22Rv1 (cell line): ENCODE measurements around the gene NKD1.

Experiments used
- H3K27ac ChIP-seq: fragments of 450-650 bp; 2 replicates; pipeline ENCODE4 v1.5.1; 2017
- ZFX ChIP-seq: fragments of 450-650 bp; IDR thresholded peaks from 2 replicates; pipeline ENCODE4 v1.6.1; 2017; ENCODE audit warnings: antibody characterized with exemption, borderline replicate concordance
- TF ChIP-seq, protein P1 (sequence below): fragments of 450-650 bp; IDR thresholded peaks from 2 replicates; pipeline ENCODE4 v1.5.1; 2017; ENCODE audit warnings: mild to moderate bottlenecking

The NKD1 gene

DNA sequence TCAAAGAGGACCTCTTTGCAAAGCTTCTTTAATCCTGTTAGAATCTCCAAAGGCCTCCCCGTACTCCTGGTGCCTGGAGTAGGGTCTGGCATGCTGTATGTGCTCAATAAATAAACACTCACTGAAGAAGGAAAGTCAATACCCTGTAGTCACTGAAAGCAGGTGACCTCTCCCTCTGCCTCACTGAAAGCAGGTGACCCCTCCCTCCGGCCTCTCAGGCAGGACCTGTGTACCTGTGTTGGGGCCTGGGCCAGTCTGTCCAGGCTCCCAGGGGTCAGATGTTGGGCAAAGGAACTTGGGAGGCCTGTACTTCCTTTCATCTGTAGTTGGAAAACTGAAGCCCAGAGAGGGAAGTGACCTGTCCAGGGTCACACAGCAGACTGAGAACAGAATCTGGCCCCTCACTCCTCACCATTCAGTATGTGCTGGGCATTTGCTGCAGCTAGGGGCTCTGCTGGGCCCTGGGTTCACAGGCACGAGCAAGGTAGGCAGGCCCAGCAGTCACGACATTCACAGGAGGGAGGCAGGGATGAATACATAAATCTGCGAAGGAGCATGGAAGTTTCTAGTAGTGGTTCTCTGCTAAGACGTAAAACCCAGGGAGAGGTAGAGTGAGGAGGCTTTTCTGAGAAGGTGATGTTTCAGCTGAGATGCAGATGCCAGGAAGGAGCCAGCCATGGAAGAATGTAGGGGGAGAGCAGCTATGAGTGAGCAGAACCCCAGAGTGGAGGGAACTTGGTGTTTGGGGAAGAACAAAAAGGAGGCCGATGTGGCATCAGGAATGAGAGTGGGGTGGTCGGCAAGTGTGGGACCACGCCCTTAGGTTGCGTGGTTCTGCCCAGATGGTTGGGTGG lies 64.0 kb downstream of the NKD1 start:
- TF ChIP-seq ZFX = no peak
- no peak overlapping the region for H3K27ac ChIP-seq

- TF ChIP-seq, protein P1, sequence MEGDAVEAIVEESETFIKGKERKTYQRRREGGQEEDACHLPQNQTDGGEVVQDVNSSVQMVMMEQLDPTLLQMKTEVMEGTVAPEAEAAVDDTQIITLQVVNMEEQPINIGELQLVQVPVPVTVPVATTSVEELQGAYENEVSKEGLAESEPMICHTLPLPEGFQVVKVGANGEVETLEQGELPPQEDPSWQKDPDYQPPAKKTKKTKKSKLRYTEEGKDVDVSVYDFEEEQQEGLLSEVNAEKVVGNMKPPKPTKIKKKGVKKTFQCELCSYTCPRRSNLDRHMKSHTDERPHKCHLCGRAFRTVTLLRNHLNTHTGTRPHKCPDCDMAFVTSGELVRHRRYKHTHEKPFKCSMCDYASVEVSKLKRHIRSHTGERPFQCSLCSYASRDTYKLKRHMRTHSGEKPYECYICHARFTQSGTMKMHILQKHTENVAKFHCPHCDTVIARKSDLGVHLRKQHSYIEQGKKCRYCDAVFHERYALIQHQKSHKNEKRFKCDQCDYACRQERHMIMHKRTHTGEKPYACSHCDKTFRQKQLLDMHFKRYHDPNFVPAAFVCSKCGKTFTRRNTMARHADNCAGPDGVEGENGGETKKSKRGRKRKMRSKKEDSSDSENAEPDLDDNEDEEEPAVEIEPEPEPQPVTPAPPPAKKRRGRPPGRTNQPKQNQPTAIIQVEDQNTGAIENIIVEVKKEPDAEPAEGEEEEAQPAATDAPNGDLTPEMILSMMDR = no peak
- no peak for TF ChIP-seq ZFX
- no peak overlapping the region for H3K27ac ChIP-seq
Observed at GRCh38 chr16:50612849-50613198, 64.6 kb downstream of the NKD1 start.

- no peak overlapping the region for H3K27ac ChIP-seq
Observed at GRCh38 chr16:50613281-50613963, 65.2 kb downstream of the NKD1 start.

GRCh38 chr16:50613964-50614474 lies 65.8 kb downstream of the NKD1 start:
- H3K27ac ChIP-seq = no peak overlapping the region
- no peak for TF ChIP-seq ZFX
- TF ChIP-seq, protein P1 = no peak

More at GRCh38 chr16:50613281-50613963, 65.2 kb downstream of the NKD1 start:
- no peak for TF ChIP-seq ZFX
- TF ChIP-seq, protein P1 = no peak

- no peak overlapping the region for H3K27ac ChIP-seq
- no peak for TF ChIP-seq ZFX
- TF ChIP-seq, protein P1 = no peak
Observed at GRCh38 chr16:50614955-50615724, 66.9 kb downstream of the NKD1 start.

- H3K27ac ChIP-seq = no peak overlapping the region
- no peak for TF ChIP-seq ZFX
- TF ChIP-seq, protein P1 = no peak
Observed at GRCh38 chr16:50615891-50616290, 67.7 kb downstream of the NKD1 start.

DNA sequence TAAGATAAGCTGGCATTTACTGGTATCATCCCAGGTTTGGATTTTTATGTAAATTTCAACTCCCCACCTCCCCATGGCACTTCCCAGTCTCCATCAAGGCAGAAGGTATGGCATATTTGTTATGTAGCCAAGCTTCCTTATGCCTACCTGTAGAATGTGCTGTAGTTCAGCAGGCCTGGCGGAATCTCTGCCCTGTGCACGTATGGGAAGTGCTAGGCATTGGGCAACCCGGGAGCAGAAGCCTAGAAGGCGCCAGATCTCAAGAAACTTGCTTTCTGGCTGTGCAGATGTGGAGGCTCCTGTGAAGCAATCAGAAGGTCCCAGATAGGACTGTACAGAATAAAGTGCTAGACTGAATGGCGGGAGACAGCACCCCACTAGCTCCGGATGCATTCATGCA lies 68.2 kb downstream of the NKD1 start:
- TF ChIP-seq, protein P1 = no peak
- no peak for TF ChIP-seq ZFX
- no peak overlapping the region for H3K27ac ChIP-seq
